Smooth muscle cell (in vitro differentiated cells): ENCODE results near the gene BLOC1S1. TPM values are rescaled to one million over a fixed set of nuclear protein-coding genes. Genes with fewer than 3 reads are reported as not detected.

Experiments used
- DNase-seq: peaks from one replicate; lab custom pipeline; 2025; ENCODE audit not compliant: unreplicated experiment; lab: John Stamatoyannopoulos, UW
- H2AFZ ChIP-seq: fragments of 200-600 bp; sonication (generic); 2 replicates; pipeline ENCODE4 v1.6.0; 2016; ENCODE audit warnings: antibody characterized with exemption, low read depth, mild to moderate bottlenecking
- H3F3A ChIP-seq: fragments of 200-600 bp; sonication (generic); 2 replicates; pipeline ENCODE4 v1.6.0; 2017; ENCODE audit warnings: antibody characterized with exemption, low read depth
- H3K27ac ChIP-seq: fragments of 200-600 bp; sonication (generic); 2 replicates; pipeline ENCODE4 v1.5.1; 2016; ENCODE audit warnings: low read depth, mild to moderate bottlenecking
- H3K27me3 ChIP-seq: fragments of 200-600 bp; sonication (generic); 2 replicates; pipeline ENCODE4 v1.6.1; 2016; ENCODE audit warnings: low read depth, mild to moderate bottlenecking
- H3K36me3 ChIP-seq: fragments of 200-600 bp; sonication (generic); 2 replicates; pipeline ENCODE4 v1.5.1; 2016; ENCODE audit warnings: low read depth
- H3K4me1 ChIP-seq: fragments of 200-600 bp; sonication (generic); 2 replicates; pipeline ENCODE4 v1.5.1; 2016; ENCODE audit warnings: low read depth
- H3K4me2 ChIP-seq: fragments of 200-600 bp; sonication (generic); 2 replicates; pipeline ENCODE4 v1.6.0; 2016; ENCODE audit warnings: mild to moderate bottlenecking
- H3K4me3 ChIP-seq: fragments of 200-600 bp; sonication (generic); 2 replicates; pipeline ENCODE4 v1.5.1; 2016; ENCODE audit warnings: mild to moderate bottlenecking
- H3K79me2 ChIP-seq: fragments of 200-600 bp; sonication (generic); 2 replicates; pipeline ENCODE4 v1.6.0; 2016; ENCODE audit warnings: low read depth, mild to moderate bottlenecking
- H3K9ac ChIP-seq: fragments of 200-600 bp; sonication (generic); 2 replicates; pipeline ENCODE4 v1.6.0; 2016; ENCODE audit warnings: low read depth
- H3K9me3 ChIP-seq: fragments of 200-600 bp; sonication (generic); replicated peaks from 2 replicates; pipeline ENCODE4 v1.5.1; 2016; ENCODE audit warnings: low read depth
- H4K20me1 ChIP-seq: fragments of 200-600 bp; sonication (generic); 2 replicates; pipeline ENCODE4 v1.6.0; 2016; ENCODE audit warnings: low read depth
- WGBS: methylation state at CpG from one replicate; pipeline ENCODE4 v1.1.7; 2016; ENCODE audit warnings: low lambda C conversion rate; 5-methylcytosine and 5-hydroxymethylcytosine counted together
- polyA plus RNA-seq: library from polyadenylated mRNA; unstranded; fragments of >200 nt; fragmentation: Nextera tagmentation; extraction: Ambion mirVana; gene quantifications from 2 replicates; pipeline ENCODE4 v1.2.1, GENCODE V29; 2016
- total RNA-seq: library from RNA; depleted of rRNA; stranded (reverse); fragments of >200 nt; gene quantifications from 2 replicates; pipeline ENCODE4 v1.2.3, GENCODE V29; 2014
- TF ChIP-seq, protein P1 (sequence below): fragments of 200-600 bp; sonication (generic); IDR thresholded peaks from 2 replicates; pipeline ENCODE4 v1.5.1; 2017; ENCODE audit warnings: borderline replicate concordance, mild to moderate bottlenecking, antibody characterized with exemption; ENCODE audit not compliant: insufficient read depth, poor library complexity, severe bottlenecking

The BLOC1S1 gene
- total and polyA plus RNA-seq, 2 experiments from 2014 or later, result 146 to 150 TPM

DNA sequence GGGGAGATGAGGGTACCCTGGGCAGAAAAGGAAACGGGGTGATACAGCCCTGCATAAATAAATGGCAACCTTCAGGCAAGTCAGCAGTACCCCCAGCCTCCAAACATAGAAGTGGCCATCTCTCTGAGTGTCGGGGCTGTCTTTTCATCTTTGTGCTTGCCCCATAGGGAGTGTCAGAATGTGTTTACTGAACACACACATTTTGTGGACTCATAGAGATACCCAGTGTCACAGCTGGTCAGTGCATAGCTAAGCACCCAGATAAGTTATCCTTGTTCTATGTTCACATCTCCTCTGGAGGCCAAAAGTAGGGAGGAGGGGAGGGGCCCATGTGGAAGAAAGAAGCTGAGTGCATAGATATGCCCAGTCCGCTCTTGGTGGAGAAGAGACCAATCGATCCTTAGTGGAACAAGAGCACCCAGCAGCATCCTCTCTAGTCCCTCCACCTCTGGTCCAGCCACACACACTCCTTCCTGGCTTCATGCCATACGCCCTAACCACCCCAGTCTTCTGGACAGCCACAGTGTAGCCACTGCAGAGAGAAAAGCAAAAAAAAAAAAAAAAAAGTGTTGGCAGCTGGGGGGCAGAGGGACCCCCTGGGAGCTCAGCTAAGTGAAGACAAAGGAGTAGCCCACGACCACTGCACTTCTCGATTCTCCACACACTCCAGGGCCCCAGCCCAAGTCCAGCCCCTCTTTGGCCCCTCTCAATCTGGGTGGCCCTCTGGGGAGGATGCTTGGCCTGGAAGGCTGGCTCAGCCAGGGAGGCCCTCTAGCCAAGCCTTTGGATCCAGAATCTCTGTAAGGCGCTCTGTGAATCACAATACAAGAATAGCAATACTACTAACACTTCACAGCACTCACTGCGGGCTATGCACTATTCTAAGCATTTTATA lies 10.8 kb upstream of the BLOC1S1 start:
- H2AFZ ChIP-seq, result no peak overlapping the region
- no peaks in the 10 kb centered on the region for H4K20me1 ChIP-seq
- H3K79me2 ChIP-seq, result no peaks in the 10 kb centered on the region
- TF ChIP-seq, protein P1, sequence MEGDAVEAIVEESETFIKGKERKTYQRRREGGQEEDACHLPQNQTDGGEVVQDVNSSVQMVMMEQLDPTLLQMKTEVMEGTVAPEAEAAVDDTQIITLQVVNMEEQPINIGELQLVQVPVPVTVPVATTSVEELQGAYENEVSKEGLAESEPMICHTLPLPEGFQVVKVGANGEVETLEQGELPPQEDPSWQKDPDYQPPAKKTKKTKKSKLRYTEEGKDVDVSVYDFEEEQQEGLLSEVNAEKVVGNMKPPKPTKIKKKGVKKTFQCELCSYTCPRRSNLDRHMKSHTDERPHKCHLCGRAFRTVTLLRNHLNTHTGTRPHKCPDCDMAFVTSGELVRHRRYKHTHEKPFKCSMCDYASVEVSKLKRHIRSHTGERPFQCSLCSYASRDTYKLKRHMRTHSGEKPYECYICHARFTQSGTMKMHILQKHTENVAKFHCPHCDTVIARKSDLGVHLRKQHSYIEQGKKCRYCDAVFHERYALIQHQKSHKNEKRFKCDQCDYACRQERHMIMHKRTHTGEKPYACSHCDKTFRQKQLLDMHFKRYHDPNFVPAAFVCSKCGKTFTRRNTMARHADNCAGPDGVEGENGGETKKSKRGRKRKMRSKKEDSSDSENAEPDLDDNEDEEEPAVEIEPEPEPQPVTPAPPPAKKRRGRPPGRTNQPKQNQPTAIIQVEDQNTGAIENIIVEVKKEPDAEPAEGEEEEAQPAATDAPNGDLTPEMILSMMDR, result no peak
- no peaks in the 10 kb centered on the region for H3K9me3 ChIP-seq
- WGBS, result 83% methylated on average over 9 of the region's 9 CpGs
- H3K4me2 ChIP-seq, result no peak overlapping the region
- H3K36me3 ChIP-seq, result no peaks in the 10 kb centered on the region
- peaks cover 3% of the 10 kb centered on the region for H3K4me1 ChIP-seq
- H3K27ac ChIP-seq, result no peak overlapping the region
- DNase-seq, result no peak
- no peak overlapping the region for H3K4me3 ChIP-seq
- peaks cover 36% of the 10 kb centered on the region for H3K27me3 ChIP-seq
- H3F3A ChIP-seq, result no peaks in the 10 kb centered on the region
- H3K9ac ChIP-seq, result no peak overlapping the region

DNA sequence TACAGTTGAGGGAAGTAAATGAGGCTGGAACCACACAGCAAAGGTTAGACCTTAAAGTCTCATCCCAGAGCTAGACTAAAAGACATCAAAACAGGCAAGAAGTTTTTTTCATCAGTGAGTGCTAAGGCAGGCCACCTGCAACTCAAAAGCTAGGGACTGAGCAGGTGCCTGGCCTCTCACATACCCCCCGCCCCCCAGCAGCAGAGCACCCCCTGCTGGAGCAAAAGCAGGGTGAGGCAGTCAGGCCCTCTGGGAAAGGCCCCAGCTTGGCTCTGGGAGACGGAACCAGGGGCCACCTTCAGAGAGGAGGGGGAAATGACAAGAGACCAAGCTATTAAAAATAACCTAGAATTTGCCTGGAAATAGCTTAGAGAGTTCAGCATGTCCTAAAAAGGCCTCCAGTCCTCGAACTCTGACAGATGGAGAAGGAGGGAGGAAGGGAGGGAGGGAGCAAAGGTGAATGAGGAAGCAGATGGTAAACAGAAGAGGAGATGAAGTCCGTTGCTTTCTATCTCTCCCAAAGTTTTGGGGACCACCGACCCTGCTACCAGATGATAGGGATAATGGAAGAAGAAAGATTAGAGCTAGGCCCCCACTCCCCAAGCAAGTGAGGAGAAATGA lies 10.0 kb upstream of the BLOC1S1 start:
- Histone ChIP-seq H2AFZ (no peak overlapping the region), H3K27me3 (peaks cover 44% of the 10 kb centered on the region), H3K4me1 (peaks cover 3% of the 10 kb centered on the region), H3K9me3 (no peaks in the 10 kb centered on the region), H3K4me2 (no peak overlapping the region), H3K4me3 (no peak overlapping the region), H3K79me2 (no peaks in the 10 kb centered on the region), H3K27ac (no peak overlapping the region), H3F3A (no peaks in the 10 kb centered on the region), H4K20me1 (no peaks in the 10 kb centered on the region), H3K36me3 (no peaks in the 10 kb centered on the region), H3K9ac (no peak overlapping the region)
- no peak for DNase-seq
- TF ChIP-seq, protein P1, result no peak
- WGBS, result 49% methylated on average over 5 of the region's 5 CpGs

DNA sequence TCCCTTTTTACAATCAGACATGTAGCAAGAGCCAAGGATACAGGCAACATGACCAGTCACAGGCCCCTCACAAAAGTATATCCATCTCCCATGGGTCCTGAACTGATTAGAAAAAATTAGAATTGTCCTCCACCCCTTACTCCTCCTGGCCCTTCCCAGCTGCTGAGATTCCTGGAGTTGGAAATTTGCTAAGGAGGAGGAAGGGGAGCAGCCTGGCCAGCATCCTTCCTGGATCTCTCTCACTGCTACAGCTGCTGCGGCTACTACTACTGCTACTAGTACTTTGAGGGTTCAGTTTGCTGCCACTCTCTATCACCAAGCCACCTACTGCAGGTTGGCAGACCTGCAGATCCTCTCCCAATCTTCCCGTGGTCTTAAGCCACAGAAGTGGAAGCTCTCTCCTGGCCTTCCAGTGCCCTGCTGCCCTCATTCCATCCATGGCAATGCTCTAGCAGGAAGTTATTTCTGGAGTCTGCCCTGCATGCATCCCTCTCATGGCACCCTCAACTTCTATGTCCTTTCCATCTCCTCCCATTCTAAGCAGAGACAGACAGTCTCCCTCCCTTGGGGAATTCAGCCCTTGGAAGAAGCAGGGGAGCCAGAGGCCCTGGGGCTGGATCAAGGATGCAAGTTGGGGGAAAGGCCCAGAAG lies 9.2 kb upstream of the BLOC1S1 start:
- Histone ChIP-seq H3K9ac (no peak overlapping the region), H3K27ac (no peak overlapping the region), H3K79me2 (no peaks in the 10 kb centered on the region), H3K4me3 (peak overlapping the region; percentile 60), H3K36me3 (no peaks in the 10 kb centered on the region), H3F3A (no peaks in the 10 kb centered on the region), H3K27me3 (peaks cover 47% of the 10 kb centered on the region), H3K4me2 (peak overlapping the region; percentile 90), H3K9me3 (no peaks in the 10 kb centered on the region), H3K4me1 (peaks cover 3% of the 10 kb centered on the region), H4K20me1 (no peaks in the 10 kb centered on the region), H2AFZ (no peak overlapping the region)
- TF ChIP-seq, protein P1, result no peak
- no peak for DNase-seq
- WGBS, result 68% methylated on average over 2 of the region's 2 CpGs
